Measurements from ENCODE around the gene CA10. TPM values are rescaled to one million over a fixed set of nuclear protein-coding genes. Genes with fewer than 3 reads are reported as not detected.

The CA10 gene
- total and polyA plus RNA-seq, 11 donors, result not detected

GRCh38 chr17:52149626-52150025 lies 8.9 kb downstream of the CA10 start:
- ATAC-seq (no peak), DNase-seq (no peak)
- H3K27me3 ChIP-seq, result peaks cover 0 to 9% (median 0%) of the 10 kb centered on the region in 9 donors
- intact Hi-C loops (cut with DNase I), result no loop called here
- no peaks in the 10 kb centered on the region for H3K36me3 ChIP-seq
- WGBS, 4 donors, result 84 to 89% (median 87%) methylated on average over 1 of the region's 1 CpG
- no peaks in the 10 kb centered on the region for H3K4me1 ChIP-seq
- H3K9me3 ChIP-seq, result no peaks in the 10 kb centered on the region
- no peak overlapping the region for H3K4me3 ChIP-seq
- no peak for TF ChIP-seq POLR2A (IDR thresholded peaks at IDR 0.05)
- TF ChIP-seq, protein P1, sequence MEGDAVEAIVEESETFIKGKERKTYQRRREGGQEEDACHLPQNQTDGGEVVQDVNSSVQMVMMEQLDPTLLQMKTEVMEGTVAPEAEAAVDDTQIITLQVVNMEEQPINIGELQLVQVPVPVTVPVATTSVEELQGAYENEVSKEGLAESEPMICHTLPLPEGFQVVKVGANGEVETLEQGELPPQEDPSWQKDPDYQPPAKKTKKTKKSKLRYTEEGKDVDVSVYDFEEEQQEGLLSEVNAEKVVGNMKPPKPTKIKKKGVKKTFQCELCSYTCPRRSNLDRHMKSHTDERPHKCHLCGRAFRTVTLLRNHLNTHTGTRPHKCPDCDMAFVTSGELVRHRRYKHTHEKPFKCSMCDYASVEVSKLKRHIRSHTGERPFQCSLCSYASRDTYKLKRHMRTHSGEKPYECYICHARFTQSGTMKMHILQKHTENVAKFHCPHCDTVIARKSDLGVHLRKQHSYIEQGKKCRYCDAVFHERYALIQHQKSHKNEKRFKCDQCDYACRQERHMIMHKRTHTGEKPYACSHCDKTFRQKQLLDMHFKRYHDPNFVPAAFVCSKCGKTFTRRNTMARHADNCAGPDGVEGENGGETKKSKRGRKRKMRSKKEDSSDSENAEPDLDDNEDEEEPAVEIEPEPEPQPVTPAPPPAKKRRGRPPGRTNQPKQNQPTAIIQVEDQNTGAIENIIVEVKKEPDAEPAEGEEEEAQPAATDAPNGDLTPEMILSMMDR (IDR thresholded peaks at IDR 0.05), result no peak
- no peak overlapping the region for H3K27ac ChIP-seq

- intact Hi-C loops (cut with DNase I), result no loop called here
- WGBS, 4 donors, result 78 to 88% (median 84%) methylated on average over 1 of the region's 1 CpG
Measured at GRCh38 chr17:52148969-52149351, 9.6 kb downstream of the CA10 start.

GRCh38 chr17:52148288-52148968 lies 10.1 kb downstream of the CA10 start:
- no peaks in the 10 kb centered on the region for H3K36me3 ChIP-seq
- intact Hi-C loops (cut with DNase I), result no loop called here
- peaks cover 0 to 6% (median 0%) of the 10 kb centered on the region in 9 donors for H3K27me3 ChIP-seq
- no peaks in the 10 kb centered on the region for H3K4me1 ChIP-seq
- 45 to 60% (median 55%) methylated on average over 2 of the region's 2 CpGs for WGBS, 4 donors
- DNase-seq (no peak), ATAC-seq (no peak)
- H3K27ac ChIP-seq, result no peak overlapping the region
- no peak overlapping the region for H3K4me3 ChIP-seq
- H3K9me3 ChIP-seq, result no peaks in the 10 kb centered on the region
- TF ChIP-seq POLR2A (IDR thresholded peaks at IDR 0.05), result no peak
- TF ChIP-seq, protein P1 (IDR thresholded peaks at IDR 0.05), result no peak

More at GRCh38 chr17:52148969-52149351, 9.6 kb downstream of the CA10 start:
- no peak for ATAC-seq
- peaks cover 0 to 9% (median 0%) of the 10 kb centered on the region in 9 donors for H3K27me3 ChIP-seq
- no peaks in the 10 kb centered on the region for H3K36me3 ChIP-seq
- H3K4me3 ChIP-seq, result no peak overlapping the region
- H3K9me3 ChIP-seq, result no peaks in the 10 kb centered on the region
- H3K27ac ChIP-seq, result no peak overlapping the region
- no peak for DNase-seq
- TF ChIP-seq, protein P1 (IDR thresholded peaks at IDR 0.05), result no peak
- no peaks in the 10 kb centered on the region for H3K4me1 ChIP-seq

DNA sequence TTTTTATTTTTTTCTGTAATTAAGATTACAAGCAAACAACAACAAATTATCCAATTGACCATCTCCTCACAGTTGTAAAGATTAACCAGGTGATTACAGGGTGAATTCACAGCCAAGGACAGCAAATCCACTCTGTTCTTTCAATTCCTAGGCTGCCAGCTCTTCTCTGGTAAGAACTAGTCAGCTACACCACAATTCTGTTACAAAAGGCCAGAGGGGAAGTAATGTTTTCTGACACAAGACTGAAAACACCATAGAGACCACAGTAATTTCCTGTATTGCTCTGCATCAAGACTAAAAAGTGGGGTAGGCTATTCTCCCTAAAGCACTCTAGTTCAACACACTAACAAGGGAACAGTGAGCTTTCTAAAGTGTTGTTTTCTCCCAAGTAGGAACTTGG lies 10.6 kb downstream of the CA10 start:
- Histone ChIP-seq H3K4me1 (no peaks in the 10 kb centered on the region), H3K36me3 (no peaks in the 10 kb centered on the region), H3K27ac (no peak overlapping the region), H3K9me3 (no peaks in the 10 kb centered on the region), H3K4me3 (no peak overlapping the region), H3K27me3 (no peaks in the 10 kb centered on the region)
- no peak for ATAC-seq
- TF ChIP-seq, protein P1 (IDR thresholded peaks at IDR 0.05), result no peak
- TF ChIP-seq POLR2A (IDR thresholded peaks at IDR 0.05), result no peak
- intact Hi-C loops (cut with DNase I), result no loop called here
- DNase-seq, result no peak

All from heart left ventricle (tissue), 16 donors.